Uterus (tissue), 4 donors: ENCODE results near the gene ABCA6. TPM values are rescaled to one million over a fixed set of nuclear protein-coding genes. Genes with fewer than 3 reads are reported as not detected.

Experiments
- DNase-seq, 2 donors: peaks; one replicate each; pipeline ENCODE4 v3.0.0-alpha.2; 2019 to 2020
- H3K27ac ChIP-seq, 2 donors: fragments of 200-600 bp; sonication (generic); 1 replicate in 1 of 2; 2 replicates in 1 of 2; pipeline ENCODE4 v1.5.1; 2016 to 2018
- H3K27me3 ChIP-seq, 2 donors: fragments of 200-600 bp; sonication (generic); one replicate each; pipeline ENCODE4 v1.5.1; 2018 to 2019; ENCODE audit warnings: control low read depth in 1 of 2
- H3K36me3 ChIP-seq, 2 donors: fragments of 200-600 bp; sonication (generic); one replicate each; pipeline ENCODE4 v1.5.1; 2019; ENCODE audit warnings: control low read depth in 1 of 2
- H3K4me1 ChIP-seq, 2 donors: fragments of 200-600 bp; sonication (generic); one replicate each; pipeline ENCODE4 v1.5.1; 2018 to 2019; ENCODE audit warnings: control low read depth in 1 of 2
- H3K4me3 ChIP-seq, 2 donors: fragments of 200-600 bp; sonication (generic); 1 replicate in 1 of 2; 2 replicates in 1 of 2; pipeline ENCODE4 v1.5.1; 2018 to 2019; ENCODE audit warnings: mild to moderate bottlenecking in 1 of 2
- H3K9me3 ChIP-seq, 2 donors: fragments of 200-600 bp; sonication (generic); one replicate each; pipeline ENCODE4 v1.5.1; 2019; ENCODE audit warnings: control low read depth in 1 of 2
- POLR2A ChIP-seq, 2 donors: fragments of 450-650 bp; IDR thresholded peaks; one replicate each; pipeline ENCODE4 v1.6.1; 2016; ENCODE audit warnings: antibody characterized with exemption in 2 of 2, mild to moderate bottlenecking in 1 of 2, moderate library complexity in 1 of 2
- intact Hi-C: fragments of 100-400 bp; cut with DNase I; formaldehyde crosslinking; loops from one replicate; pipeline ENCODE4 v1.15.1; 2023; ENCODE audit warnings: low total_unique reads
- total RNA-seq, 4 donors: library from RNA; depleted of rRNA in 3 of 4; stranded (reverse); fragments of >200 nt in 3 of 4; gene quantifications; one replicate each; pipeline versions ENCODE4 v1.1.0 to v1.2.4, GENCODE V29; 2014 to 2023
- TF ChIP-seq, protein P1 (sequence below), 4 experiments: fragments of 200-600 bp in 2 of 4; fragments of 450-650 bp in 2 of 4; sonication (generic) in 2 of 4; IDR thresholded peaks; one replicate each; pipeline ENCODE4 v1.5.1; 2016 to 2019; ENCODE audit warnings: antibody characterized with exemption in 4 of 4, mild to moderate bottlenecking in 2 of 4, moderate library complexity in 1 of 4
- donor health status: DM: yes; HTN: yes; CAD: no.

Gene ABCA6, protein sequence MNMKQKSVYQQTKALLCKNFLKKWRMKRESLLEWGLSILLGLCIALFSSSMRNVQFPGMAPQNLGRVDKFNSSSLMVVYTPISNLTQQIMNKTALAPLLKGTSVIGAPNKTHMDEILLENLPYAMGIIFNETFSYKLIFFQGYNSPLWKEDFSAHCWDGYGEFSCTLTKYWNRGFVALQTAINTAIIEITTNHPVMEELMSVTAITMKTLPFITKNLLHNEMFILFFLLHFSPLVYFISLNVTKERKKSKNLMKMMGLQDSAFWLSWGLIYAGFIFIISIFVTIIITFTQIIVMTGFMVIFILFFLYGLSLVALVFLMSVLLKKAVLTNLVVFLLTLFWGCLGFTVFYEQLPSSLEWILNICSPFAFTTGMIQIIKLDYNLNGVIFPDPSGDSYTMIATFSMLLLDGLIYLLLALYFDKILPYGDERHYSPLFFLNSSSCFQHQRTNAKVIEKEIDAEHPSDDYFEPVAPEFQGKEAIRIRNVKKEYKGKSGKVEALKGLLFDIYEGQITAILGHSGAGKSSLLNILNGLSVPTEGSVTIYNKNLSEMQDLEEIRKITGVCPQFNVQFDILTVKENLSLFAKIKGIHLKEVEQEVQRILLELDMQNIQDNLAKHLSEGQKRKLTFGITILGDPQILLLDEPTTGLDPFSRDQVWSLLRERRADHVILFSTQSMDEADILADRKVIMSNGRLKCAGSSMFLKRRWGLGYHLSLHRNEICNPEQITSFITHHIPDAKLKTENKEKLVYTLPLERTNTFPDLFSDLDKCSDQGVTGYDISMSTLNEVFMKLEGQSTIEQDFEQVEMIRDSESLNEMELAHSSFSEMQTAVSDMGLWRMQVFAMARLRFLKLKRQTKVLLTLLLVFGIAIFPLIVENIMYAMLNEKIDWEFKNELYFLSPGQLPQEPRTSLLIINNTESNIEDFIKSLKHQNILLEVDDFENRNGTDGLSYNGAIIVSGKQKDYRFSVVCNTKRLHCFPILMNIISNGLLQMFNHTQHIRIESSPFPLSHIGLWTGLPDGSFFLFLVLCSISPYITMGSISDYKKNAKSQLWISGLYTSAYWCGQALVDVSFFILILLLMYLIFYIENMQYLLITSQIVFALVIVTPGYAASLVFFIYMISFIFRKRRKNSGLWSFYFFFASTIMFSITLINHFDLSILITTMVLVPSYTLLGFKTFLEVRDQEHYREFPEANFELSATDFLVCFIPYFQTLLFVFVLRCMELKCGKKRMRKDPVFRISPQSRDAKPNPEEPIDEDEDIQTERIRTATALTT (N-terminal part only)
- 10 to 100 TPM; 13.5 to 65.6 (median 45.7) TPM for total RNA-seq

DNA sequence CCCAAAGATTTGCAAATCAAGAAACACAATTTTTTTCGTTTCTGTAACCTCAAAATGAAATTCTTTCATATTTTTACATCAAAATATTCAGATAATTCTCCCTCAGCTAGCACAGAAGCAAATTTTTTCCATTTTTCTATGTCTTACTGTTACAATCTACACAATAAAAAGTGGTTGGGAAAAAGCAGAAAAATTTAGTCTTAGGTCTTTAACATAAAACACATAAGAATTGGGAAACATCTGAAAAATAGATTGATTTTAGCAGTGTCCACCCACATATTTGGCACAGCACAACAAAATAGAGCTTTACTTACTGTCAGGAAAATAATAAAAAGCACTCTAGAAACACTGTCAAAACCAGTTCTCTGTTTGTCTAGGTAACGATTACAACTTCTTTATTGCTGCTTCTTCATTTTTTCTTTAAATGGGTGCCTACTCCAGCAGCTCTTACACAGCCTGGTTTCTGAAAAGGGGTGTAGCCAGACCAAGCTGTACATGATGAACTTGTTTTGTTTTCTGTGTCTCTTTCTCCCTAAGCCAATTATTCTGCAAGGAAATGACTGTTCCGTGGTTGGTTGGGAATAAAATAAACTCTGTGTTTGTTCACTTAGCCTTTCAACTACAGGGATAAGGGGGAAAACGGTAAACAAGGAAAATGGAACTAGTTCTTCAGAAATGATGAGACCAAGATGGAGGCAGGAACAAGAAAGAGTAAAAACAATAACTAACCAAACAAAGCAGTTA is at the start of gene ABCA6:
ABCA6 (minus strand) TSS at position 465 of the 744 bp plus-strand sequence. CDS start 1,192 bp downstream, outside the sequence.
- peak in 1 of 2 donors; percentile 16 for DNase-seq
- H3K9me3 ChIP-seq, result no peaks in the 10 kb centered on the region
- intact Hi-C loops, result no loop called here
- H3K4me3 ChIP-seq, result peak within 1 kb of the TSS; percentile 8 to 35
- H3K36me3 ChIP-seq, result no peaks in the 10 kb centered on the region
- H3K27me3 ChIP-seq, result no peaks in the 10 kb centered on the region
- no peaks in the 10 kb centered on the region for H3K4me1 ChIP-seq
- peak within 1 kb of the TSS; percentile 49 to 71 for H3K27ac ChIP-seq
- no peak for TF ChIP-seq POLR2A (IDR thresholded peaks at IDR 0.05)
- TF ChIP-seq, protein P1, sequence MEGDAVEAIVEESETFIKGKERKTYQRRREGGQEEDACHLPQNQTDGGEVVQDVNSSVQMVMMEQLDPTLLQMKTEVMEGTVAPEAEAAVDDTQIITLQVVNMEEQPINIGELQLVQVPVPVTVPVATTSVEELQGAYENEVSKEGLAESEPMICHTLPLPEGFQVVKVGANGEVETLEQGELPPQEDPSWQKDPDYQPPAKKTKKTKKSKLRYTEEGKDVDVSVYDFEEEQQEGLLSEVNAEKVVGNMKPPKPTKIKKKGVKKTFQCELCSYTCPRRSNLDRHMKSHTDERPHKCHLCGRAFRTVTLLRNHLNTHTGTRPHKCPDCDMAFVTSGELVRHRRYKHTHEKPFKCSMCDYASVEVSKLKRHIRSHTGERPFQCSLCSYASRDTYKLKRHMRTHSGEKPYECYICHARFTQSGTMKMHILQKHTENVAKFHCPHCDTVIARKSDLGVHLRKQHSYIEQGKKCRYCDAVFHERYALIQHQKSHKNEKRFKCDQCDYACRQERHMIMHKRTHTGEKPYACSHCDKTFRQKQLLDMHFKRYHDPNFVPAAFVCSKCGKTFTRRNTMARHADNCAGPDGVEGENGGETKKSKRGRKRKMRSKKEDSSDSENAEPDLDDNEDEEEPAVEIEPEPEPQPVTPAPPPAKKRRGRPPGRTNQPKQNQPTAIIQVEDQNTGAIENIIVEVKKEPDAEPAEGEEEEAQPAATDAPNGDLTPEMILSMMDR (IDR thresholded peaks at IDR 0.05), result no peak

DNA sequence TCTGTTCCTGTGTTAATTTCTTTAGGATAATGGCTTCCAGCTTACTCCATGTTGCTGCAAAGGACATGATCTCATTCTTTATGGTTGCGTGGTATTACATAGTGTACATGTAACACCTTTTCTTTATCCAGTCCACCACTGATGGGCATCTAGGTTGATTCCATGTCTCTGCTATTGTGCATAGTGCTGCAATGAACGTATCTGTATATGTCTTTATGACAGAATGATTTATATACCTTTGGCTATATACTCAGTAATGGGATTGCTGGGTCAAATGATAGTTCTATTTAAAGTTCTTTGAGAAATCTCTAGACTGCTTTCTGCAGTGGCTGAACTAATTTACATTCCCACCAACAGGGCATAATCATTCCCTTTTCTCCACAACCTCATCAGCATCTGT is 47.1 kb upstream of the ABCA6 start:
- Histone ChIP-seq H3K27me3 (no peaks in the 10 kb centered on the region), H3K4me3 (no peak overlapping the region), H3K4me1 (no peaks in the 10 kb centered on the region), H3K36me3 (no peaks in the 10 kb centered on the region), H3K27ac (no peak overlapping the region), H3K9me3 (no peaks in the 10 kb centered on the region)
- DNase-seq, result no peak
- TF ChIP-seq, protein P1 (IDR thresholded peaks at IDR 0.05), result no peak
- no peak for TF ChIP-seq POLR2A (IDR thresholded peaks at IDR 0.05)
- intact Hi-C loops, result no loop called here

GRCh38 chr17:69188064-69188463 is 46.4 kb upstream of the ABCA6 start:
- no peaks in the 10 kb centered on the region for H3K4me1 ChIP-seq
- TF ChIP-seq, protein P1 (IDR thresholded peaks at IDR 0.05), result no peak
- TF ChIP-seq POLR2A (IDR thresholded peaks at IDR 0.05), result no peak
- DNase-seq, result no peak
- no peaks in the 10 kb centered on the region for H3K36me3 ChIP-seq
- H3K4me3 ChIP-seq, result no peak overlapping the region
- no peak overlapping the region for H3K27ac ChIP-seq
- no peaks in the 10 kb centered on the region for H3K27me3 ChIP-seq
- intact Hi-C loops, result no loop called here
- H3K9me3 ChIP-seq, result no peaks in the 10 kb centered on the region

DNA sequence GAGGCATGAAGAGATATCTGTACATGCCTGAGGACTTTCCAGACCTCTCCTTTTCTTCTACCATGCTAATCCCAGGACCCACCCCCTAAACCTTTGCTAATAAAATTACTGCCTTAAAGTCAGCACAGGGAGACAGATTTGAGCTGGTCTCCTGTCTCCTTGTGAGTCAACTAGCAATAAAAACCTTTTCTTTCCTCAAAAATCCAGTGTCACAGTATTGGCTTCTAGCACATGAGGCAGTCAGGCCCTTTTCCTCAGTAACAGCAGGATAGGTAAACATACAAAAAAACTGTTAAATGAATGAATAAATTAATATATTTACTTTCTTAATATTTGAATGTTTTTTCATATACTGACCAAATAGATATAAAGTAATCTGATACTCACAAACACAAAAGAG is 45.6 kb upstream of the ABCA6 start:
- intact Hi-C loops, result no loop called here
- Histone ChIP-seq H3K4me1 (no peaks in the 10 kb centered on the region), H3K9me3 (no peaks in the 10 kb centered on the region), H3K27me3 (no peaks in the 10 kb centered on the region), H3K36me3 (no peaks in the 10 kb centered on the region), H3K4me3 (no peak overlapping the region), H3K27ac (no peak overlapping the region)
- TF ChIP-seq, protein P1 (IDR thresholded peaks at IDR 0.05), result no peak
- TF ChIP-seq POLR2A (IDR thresholded peaks at IDR 0.05), result no peak
- no peak for DNase-seq
